HG03439 (cell line): Measurements from ENCODE around the gene TMEM238L.

Source experiments
- ATAC-seq: cut with Tn5 transposase; IDR thresholded peaks from one replicate; pipeline ENCODE4 v1.9.1; 2021; ENCODE audit warnings: mild to moderate bottlenecking, moderate library complexity; ENCODE audit not compliant: unreplicated experiment

The TMEM238L gene

DNA sequence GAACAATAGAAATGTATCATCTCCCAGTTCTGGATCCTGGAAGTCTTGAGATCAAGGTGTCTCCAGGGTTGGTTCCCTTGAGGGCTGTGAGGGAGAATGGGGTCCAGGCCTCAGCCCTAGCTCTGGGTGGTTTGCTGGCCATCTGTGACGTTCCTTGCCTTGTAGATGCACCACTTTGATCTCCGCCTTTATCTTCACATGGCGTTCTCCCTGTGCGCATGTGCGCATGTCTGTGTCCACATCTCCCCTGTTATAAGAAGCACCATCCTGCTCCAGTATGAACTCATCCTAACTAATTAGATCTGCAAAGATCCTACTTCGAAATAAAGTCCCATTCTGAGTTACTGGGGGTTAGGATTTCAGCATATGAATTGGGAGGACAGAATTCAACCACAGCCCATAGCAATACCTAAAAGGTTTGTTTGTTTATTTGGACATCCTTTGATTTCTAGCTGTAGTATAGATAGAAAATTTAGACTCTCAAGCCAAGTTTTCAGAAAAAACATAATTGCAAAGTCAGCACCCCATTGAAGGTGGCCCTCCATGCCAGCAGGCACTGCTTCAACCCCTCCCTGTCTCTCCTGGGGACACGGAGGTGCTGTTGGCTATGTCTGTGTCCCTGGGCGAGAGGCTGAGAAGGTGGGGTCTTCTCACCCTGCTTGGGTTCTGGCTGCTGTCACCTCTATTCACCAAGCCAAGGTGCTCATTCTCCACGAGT, 2.8 kb upstream of the TMEM238L start:
- ATAC-seq = no peak

DNA sequence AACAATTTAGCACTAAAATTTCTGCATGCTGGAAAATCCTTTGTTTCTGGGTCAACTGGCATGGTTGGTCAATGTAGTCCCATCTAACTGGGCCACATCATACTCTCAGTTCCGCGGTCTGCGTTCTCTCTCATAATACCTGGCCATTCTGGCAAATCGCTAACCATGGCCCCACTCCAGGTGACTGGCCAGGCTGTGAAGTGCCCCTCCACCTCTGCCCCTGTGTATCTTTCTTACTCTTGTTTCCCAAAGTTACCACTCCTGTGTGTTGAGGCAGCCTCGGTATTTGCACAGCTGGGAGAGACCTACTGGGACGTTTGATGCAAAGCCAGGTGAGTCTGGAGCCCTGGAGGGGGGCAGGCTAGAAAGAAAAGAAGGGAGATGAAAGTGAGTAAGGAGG, 2.0 kb upstream of the TMEM238L start:
- no peak for ATAC-seq

DNA sequence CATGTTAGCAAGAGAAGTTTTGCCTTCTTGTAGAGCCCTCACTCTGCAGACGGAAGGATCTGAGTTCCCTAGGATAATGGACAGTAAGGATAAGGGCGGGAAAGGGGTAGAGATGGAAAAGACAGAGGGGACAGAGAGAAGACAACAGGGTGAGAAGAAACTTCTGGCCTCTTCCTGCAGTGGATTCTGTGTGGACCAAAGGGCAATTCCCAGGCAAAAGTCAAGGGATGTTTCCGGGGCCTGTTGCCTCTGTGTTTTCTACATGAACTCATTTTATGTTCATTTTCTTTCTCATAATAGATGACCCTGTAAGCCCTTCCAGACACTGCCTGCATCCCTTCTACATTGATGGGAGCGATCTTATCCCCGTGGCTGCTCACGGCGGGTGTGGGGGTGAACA, 647 bp upstream of the TMEM238L start:
- ATAC-seq = no peak

DNA sequence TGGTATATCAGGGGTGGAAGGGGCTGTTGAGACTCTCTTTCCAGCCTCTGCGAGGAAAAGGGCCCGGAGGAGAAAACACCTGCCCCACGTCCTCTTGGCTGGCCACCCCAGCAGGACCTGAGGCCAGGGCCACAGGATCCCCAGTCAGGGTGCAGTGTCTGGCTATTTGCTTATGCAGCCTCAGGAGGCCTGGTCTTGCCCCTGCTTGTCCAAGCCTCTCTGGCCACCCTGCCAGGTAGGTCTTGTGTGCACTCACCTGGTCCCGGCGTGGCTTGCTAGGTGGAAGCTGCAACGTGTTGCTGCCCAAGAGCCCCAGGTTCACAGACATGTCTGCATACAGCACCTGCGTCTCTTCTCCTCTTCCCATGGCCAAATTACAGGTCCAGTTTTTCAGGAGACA, 549 bp downstream of the TMEM238L start:
- ATAC-seq = no peak

DNA sequence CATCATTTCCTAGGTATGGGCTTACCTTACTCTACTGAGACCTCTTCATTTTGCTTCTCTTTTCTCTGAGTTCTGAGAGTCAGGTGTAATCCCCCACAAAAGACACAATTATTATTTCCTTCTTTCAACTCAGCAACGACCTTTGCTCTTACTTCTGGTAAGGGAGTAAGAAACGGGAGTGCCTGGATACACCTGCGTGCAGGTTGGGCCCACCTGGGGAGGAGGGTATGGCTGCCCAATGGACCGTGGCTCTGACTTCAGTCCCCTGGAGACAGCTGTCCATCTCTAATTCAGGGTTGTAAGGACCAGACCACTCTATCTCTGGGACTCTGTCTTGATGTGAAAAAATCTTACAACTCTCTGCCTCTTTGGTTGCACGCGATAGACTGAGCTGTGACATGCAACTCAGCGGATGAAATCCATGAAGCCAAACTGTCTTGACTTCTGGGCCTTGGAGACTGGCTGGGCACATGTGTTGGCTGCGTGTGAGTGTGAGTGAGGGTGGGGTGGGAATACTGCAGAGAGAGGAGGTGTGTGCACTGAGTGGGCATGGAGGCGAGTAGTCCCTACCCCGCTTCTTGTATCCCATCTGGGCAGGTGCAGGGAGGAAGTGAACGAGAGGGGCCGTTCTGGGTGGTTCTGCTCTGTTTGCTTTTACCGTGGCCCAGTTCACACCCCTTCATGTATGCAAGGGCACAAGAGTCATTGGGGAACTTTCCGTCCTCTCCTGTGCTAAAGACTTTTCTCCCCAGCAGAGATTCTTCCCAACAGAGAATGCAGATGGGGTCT, 1.2 kb downstream of the TMEM238L start:
- ATAC-seq = no peak

DNA sequence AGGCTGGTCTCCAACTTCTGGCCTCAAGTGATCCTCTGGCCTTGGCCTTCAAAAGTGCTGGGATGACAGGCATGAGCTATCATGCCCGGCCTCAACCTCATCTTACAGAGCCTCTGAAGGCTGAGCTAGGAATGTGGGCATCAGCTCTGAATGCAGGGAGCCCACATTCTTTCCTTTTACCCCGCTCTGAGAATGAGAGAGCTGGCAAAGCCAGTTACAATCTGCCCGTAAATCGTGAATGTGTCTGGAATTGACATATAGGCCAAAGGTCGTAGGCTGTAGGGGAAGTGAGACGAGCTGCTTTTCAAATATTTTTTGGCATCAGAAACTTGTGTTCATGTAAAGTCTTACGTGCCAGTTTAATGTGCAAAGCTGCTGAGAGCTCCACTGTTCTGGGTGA, 4.5 kb downstream of the TMEM238L start:
- ATAC-seq = no peak

DNA sequence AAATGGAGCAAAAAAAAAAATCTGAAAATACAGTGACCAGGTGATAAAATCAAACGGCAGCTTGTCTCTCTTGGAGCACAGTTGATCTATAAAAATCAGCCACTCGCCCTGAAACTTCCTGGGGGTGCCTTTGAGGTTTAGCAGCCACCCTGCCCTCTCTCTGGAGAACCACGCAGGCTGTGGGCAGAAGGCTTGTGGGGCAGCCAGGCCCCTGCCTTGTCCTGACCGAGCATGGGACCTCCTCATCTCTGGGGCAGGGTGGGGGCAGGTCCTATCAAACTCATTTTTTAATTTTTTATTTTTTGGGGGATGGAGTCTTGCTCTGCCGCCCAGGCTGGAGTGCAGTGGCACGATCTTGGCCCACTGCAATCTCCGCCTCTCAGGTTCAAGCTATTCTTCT, 5.0 kb downstream of the TMEM238L start:
- no peak for ATAC-seq

DNA sequence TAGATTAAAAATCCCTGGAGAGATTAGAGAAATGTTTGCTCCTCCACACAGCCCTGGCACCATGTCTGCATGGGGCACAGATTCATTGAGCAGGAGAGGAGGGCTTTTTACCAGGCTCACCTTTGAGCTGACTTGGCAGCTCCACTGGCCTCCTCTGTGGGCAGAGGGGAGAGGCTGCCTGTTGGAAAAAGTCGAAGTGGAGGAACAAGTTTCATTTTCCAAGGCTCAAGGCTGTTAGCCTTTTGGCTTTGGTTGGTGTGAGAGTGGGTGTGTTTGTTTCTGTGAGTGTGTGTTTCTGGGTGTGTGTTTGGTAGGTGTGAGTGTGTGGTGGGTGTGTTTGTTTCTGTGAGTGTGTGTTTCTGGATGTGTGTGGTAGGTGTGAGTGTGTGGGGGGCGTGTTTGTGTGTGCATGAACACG, 5.6 kb downstream of the TMEM238L start:
- no peak for ATAC-seq

DNA sequence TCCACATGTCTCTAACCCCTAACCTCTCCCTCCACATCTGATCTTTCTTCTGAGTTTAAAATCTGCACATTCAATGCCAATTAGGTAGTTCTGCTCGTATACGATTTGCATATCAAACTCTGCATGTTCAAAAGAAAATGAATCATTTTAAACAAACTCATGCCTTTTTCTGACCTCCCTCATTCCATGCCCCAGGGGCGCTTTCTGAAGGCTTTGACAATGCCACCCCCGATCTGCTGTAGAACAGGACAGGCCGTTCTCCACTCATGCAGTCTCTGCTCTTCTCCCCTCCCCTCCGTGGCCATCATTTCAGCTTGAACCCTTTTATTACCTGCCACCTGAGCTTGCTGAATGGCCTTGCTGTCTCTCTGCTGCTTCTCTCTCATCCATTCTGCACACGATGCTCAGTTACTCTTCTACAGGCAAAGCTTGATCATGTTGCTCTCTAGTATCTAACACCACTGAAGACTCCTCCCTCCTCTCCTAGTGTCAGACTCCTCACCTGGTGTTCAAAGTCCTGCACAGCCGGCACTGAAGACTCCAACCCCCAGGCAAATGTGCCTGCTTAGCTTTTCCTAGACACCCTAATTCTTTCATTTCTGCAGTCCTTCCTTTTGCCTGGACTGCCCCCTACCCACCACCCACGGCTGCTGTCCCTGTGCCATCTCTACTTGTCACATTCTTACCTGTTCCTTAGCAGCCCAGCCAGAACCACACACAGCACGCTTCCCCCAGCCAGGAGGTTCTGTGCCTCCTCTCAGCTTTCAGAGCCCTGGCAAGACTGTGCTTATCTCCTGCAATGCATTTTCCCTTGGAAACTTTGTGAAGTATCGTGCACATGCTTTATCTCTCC, 6.2 kb downstream of the TMEM238L start:
- ATAC-seq = no peak

DNA sequence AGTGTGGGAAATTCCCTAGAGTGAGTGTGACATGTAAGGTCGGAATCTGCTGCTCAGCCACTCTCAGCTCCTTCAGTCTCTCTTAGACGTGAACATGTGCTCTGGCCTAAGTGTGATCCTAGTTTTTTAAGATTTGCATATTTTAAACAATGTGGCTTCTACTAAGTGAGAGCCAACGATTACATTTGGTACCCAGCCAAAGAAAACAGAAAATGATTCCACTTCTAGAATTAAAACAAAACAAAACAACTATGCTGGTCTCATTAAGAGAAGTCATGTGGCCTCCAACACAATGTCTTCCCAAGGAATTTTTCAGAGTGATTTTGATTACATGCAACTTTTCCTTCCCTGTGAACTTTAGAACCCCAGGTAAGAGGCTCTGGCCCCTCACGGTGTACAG, 10.1 kb downstream of the TMEM238L start:
- ATAC-seq = no peak

DNA sequence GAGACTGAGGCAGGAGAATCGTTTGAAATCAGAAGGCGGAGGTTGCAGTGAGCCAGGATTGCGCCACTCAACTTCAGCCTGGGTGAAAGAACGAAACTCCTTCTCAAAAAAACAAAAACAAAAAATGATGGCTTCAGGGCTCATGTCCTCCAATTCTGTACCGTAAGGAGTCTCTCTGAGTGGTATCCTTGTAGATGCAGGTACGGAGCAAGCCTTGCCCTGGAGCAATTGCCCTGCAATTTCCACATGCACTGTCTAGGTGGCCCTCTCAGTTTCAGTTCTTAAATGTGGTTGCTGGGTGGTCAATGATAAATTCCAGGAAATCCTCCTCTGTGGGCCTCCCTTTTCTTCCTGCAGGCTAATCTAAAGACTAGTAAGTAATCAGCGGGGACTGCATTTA, 10.6 kb downstream of the TMEM238L start:
- ATAC-seq = no peak

DNA sequence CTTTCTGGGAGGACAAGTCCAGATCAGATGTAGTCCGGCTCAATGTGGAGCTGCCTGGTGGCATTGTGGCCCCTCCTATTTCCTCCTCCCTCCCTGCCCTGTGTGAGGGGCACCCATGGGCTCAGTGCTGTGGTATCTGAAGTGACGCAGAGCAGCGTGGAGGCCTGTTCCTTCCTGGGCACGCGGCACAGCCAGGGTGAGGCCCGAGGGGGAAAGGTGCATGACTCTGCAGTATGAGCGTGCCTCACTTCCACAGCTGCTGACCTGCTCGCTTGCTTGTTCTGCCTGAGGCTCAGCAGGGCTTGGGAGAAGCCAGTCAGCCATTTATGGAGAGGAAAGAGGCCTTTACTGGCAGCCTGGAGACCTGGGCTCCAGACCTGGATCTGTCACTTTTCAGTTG, 11.7 kb downstream of the TMEM238L start:
- ATAC-seq = no peak

DNA sequence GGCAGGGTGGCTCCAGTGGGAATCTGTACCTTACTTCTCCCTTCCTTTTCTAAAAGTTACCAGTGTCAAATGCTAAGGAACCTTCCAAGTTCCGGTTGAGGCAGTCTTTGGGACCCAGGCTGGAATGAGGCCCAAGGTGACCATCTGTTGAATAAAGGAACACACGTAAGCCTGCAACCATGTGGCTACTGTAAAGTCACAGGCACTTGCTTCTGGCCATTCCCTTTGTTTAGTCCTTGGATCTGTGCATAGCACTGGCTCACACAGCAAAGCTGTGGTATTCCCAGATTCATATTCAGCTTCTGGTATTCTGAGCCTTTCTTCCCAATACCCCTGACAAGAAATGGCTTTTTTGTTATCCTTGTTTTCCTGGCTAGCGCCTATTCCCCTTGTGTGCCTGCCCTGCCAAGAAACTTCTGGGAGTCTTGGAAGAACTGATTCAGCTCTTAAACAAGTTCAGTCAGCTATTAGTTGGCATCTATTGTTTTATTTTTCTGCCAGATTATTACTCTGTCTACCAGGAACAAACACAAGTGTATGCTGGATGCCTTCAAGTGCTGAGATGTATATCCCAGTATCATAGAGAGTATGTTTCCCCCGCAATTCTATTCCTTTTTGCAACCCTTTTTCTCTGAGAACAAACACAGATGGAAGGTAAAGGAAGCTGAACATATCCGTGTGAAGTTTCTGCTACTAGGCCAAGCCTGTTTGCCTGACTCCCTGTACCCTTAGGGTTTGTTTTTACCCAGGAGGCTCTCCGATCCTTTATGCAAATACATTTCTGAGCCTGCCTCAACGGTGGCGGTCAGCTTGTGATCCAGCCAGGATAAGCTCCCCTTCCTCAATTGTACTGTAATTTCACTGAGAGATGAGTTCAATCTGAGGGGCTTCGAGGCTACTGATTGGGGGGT, 13.2 kb downstream of the TMEM238L start:
- no peak for ATAC-seq

DNA sequence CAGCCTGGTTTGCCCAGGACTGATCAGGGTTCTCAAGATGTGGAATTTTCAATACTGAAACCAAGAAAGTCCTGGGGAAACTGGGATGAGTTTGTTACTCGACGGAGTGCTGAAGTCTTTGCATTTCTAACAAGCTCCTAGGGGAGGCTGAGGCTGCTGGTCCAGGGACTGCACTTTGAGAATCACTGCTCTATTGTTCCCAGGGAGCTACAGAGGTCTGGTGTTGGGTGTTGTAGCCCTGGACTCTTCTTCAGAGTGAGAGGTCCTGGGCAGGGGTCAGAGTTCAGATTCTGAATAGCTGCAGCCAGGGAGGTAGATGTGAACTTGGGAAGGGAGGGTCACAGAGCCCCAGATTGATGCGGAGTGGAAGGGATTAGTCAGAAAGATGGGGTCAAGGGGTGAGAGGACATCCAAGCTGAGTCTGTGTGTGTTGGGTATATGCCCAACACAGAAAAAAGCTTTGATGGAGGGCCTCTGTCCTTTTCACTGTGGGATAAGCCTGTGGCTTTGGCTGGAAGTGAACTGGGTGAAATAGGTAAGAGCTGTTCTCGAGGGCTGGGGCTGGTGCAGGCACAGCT, 14.1 kb downstream of the TMEM238L start:
- ATAC-seq = no peak

DNA sequence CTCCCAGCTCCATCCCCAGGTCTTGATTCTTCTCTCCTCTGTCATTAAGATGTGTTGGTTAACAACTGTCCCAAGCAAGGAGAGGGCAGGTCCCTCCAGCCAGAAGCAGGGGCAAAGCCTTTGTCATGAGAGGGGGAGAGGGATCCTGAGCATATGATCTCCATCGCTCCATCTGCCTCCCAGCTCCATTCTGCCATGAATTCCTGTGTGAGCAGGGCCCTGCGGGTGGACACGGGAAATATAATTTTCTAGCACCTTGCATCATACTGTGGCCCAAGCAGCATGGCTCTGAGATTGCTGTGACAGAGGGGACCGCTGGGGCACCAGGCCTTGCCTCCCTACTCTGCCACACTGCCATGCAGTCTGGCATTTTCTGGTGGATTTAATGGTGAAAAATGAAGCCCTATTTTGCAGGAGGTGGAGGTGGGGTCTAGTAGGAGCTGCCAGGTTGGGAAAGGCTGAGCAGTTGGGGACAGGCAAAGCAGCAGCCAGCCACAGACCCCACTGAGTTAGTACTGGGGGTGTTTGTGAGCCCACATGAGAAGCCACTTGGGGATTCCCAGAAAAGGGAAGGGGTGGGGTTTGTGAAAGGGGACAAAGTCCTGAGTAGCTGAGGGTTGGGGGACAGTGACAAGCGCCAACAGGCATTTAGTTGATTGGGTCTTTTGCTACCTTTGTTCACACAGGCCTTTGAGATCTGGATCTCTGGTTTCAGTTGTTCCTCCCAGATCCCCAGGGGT, 16.4 kb downstream of the TMEM238L start:
- no peak for ATAC-seq

DNA sequence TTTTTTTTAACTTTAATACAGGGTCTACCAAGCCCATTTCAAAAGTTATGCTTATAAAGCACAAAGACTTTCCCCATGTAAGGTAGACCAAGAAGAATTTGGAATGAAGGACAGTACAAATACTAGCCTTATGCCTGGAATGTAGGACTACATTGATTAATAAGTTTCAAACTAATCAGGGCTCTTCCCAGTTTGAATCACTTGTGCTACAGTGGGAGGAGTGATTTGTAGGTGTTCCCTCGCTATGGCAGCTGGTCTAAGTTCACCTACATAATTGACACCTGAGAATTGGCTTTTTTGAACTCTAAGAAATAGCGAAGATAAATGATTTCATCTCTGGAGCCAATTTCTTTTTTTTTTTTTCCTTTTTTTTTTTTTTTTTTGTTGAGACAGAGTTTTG, 18.6 kb downstream of the TMEM238L start:
- no peak for ATAC-seq

DNA sequence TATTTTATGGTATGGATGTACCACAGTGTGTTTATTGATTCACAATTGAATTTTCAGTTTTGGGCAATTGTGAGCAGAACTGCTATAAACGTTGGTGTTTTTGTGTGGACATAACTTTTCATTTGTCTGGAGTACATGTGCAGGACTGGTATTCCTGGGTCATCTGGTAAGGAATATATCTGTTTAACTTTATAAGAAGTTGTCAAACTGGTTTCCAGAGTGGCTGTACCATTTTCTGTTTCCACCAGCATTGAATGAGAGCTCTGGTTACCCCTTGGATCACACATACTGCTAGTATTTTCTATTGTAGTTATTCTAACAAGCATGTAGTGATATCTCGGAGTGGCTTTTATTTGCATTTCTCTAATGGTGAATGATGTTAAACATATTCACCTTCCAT, 24.3 kb downstream of the TMEM238L start:
- ATAC-seq = no peak

DNA sequence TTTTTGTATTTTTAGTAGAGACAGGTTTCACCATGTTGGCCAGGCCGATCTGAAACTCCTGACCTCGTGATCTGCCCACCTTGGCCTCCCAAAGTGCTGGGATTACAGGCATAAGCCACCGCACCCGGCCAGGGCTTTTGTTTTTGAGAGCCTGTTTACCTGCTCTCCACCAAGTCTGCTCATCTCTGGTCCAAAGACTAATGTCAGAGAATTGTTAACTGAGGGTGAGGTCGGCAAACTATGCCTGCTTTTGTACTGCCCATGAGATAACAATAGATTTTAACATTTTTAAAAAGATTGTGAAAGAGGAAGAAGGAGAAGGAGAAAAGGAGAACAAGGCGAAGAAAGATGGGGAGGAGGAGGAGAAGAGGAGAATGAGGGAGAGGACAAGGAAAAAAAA, 26.0 kb downstream of the TMEM238L start:
- no peak for ATAC-seq

DNA sequence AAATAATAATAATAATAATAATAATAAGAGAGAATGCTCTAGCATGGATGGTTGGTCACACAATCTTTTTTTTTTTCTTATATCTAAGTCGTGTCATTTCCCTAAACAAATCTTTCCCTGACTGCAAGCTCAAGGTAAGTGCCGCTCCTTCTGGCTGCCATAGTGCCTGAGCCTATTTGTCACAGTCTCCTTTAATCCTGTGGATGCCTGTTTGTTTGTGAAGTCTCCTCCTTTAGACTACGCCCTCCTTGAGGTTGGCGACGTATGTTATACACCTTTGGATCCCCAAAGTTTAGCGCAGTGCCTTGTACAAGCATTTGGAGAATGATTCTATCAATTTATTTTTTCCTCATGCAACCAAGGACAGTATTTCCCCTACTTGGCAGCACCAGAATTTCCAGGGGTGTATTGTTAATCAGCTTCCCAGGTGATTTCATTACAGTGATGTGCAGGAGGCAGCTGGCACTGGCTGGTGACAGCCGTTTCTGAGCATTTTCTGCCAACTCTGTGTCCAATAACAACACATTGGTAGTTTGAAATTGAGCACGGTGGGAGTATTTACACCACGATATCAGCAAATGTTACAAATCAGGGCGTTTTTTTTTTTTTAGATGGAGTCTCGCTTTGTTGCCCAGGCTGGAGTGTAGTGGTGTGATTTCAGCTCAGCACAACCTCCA, 26.6 kb downstream of the TMEM238L start:
- ATAC-seq = no peak
